ENCODE results near the gene NOTCH1. TPM values are rescaled to one million over a fixed set of nuclear protein-coding genes. Genes with fewer than 3 reads are reported as not detected.

The NOTCH1 gene
- total RNA-seq, 3 donors from 2014 or later, result 12.6 to 33.8 (median 21.1) TPM

DNA sequence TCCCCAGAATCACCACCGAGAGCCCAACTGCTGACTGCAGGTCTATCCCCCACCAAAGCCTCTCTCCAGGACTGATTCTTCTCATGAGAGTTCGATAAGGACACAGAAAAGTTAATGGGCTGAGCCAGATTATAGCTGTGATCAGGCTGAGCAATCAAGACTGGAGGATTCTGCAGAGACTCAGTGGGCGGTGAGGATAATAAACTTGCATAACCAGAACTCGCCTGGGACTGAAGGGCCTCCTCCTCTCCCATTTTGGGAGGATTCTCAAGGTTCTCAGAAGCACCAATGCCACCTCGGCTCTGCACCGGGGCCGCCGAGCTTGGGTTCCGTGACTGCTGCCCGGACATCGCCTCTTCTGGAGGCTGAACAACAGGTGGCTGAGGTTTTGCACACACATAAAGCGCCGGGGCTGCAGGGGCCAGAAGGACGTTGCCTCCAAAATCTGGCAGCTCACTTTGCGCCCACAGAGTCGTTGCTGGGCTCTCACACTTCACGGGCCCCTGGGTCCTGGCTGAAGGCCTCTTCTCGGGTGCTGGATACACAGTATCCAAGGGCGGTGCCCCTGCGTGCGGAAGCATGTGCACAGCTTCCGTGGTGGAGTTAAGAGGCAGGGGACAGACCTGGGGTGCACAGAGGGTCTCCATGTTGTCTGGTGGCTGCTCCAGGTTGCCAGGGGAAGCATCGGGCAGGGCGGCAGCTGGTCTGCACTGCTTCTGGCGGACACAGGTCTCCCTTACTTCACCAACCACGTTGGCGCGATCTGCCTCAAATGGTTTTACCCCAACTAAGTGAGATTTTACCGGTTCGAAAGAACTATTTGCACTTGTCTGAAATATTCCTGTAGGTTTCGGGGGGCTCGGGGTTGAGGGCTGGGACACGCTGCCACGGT lies 70.6 kb downstream of the NOTCH1 start:
- TF ChIP-seq POLR2A (IDR thresholded peaks at IDR 0.05), result no peak
- TF ChIP-seq, protein P1, sequence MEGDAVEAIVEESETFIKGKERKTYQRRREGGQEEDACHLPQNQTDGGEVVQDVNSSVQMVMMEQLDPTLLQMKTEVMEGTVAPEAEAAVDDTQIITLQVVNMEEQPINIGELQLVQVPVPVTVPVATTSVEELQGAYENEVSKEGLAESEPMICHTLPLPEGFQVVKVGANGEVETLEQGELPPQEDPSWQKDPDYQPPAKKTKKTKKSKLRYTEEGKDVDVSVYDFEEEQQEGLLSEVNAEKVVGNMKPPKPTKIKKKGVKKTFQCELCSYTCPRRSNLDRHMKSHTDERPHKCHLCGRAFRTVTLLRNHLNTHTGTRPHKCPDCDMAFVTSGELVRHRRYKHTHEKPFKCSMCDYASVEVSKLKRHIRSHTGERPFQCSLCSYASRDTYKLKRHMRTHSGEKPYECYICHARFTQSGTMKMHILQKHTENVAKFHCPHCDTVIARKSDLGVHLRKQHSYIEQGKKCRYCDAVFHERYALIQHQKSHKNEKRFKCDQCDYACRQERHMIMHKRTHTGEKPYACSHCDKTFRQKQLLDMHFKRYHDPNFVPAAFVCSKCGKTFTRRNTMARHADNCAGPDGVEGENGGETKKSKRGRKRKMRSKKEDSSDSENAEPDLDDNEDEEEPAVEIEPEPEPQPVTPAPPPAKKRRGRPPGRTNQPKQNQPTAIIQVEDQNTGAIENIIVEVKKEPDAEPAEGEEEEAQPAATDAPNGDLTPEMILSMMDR (IDR thresholded peaks at IDR 0.05), result no peak
- TF ChIP-seq POLR2AphosphoS5 (IDR thresholded peaks at IDR 0.05), result no peak
- H3K27me3 ChIP-seq, result no peaks in the 10 kb centered on the region
- intact Hi-C loops (cut with DNase I; ENCODE audit: low total_unique reads), result no loop called here
- no peaks in the 10 kb centered on the region for H3K9me3 ChIP-seq
- no peak overlapping the region for H3K4me3 ChIP-seq
- no peaks in the 10 kb centered on the region for H3K4me1 ChIP-seq
- no peak for DNase-seq (ENCODE audit: low spot score in 2 of 2)
- H3K27ac ChIP-seq, result no peak overlapping the region
- H3K36me3 ChIP-seq, result peaks cover 5% of the 10 kb centered on the region

DNA sequence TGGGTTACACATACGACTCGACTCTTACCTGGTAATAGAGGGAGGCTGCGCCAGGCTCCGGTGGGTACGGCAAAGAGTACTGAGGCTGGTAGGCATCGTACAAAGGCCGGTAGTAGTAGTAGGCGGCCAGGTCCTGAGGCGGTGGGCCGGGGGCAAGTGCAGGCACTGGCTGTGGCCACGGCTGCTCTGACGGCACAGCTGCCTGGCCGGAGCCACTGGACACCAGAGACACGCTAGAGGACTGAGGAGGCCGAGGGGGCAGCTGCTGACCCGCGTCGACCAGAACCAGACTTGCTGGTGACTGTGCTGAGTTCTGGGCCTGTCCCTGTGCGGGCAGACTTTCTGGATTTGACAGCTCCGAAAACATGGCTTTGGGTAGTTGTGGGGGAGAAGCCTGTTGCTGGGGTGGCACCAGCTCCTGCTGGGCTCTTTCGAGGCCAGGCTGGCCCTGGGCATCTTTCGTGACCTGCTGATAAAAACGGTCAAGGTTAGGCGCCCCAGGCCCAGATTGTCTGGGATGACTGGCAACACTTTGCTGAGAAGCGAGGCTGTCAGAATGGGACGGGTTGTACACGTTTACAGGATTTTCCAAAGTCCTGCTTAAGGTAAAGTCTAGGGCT lies 71.7 kb downstream of the NOTCH1 start:
- no peaks in the 10 kb centered on the region for H3K4me1 ChIP-seq
- peaks cover 5% of the 10 kb centered on the region for H3K36me3 ChIP-seq
- intact Hi-C loops (cut with DNase I; ENCODE audit: low total_unique reads), result no loop called here

DNA sequence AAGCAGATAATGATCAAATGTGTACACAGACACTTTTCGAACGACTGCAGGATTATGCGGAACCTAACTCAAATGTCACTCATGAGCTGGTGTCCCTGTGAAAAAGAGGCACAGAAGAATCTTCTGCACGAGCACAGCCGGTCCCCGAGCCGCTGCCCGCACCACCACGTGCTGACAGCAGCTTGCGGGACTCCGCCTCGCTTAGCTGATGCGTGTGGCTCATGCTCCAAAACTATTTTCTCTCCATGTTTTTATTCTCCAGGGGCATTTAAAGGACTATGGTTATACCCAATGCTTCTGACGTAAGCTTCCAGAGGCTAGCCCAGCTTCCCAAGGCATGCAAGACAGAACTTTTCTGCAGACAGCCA lies 72.5 kb downstream of the NOTCH1 start:
- H3K27me3 ChIP-seq, result no peaks in the 10 kb centered on the region
- H3K4me1 ChIP-seq, result no peaks in the 10 kb centered on the region
- no peak overlapping the region for H3K27ac ChIP-seq
- no peaks in the 10 kb centered on the region for H3K9me3 ChIP-seq
- DNase-seq (ENCODE audit: low spot score in 2 of 2), result no peak
- H3K4me3 ChIP-seq, result no peak overlapping the region
- H3K36me3 ChIP-seq, result peaks cover 5% of the 10 kb centered on the region
- intact Hi-C loops (cut with DNase I; ENCODE audit: low total_unique reads), result no loop called here
- TF ChIP-seq, protein P1 (IDR thresholded peaks at IDR 0.05), result no peak
- TF ChIP-seq POLR2AphosphoS5 (IDR thresholded peaks at IDR 0.05) (no peak), POLR2A (IDR thresholded peaks at IDR 0.05) (no peak)

More for the DNA sequence above, 71.7 kb downstream of the NOTCH1 start:
- Histone ChIP-seq H3K9me3 (no peaks in the 10 kb centered on the region), H3K4me3 (no peak overlapping the region), H3K27me3 (no peaks in the 10 kb centered on the region), H3K27ac (no peak overlapping the region)
- no peak for DNase-seq (ENCODE audit: low spot score in 2 of 2)
- TF ChIP-seq, protein P1 (IDR thresholded peaks at IDR 0.05), result no peak
- no peak for TF ChIP-seq POLR2A (IDR thresholded peaks at IDR 0.05)
- no peak for TF ChIP-seq POLR2AphosphoS5 (IDR thresholded peaks at IDR 0.05)

DNA sequence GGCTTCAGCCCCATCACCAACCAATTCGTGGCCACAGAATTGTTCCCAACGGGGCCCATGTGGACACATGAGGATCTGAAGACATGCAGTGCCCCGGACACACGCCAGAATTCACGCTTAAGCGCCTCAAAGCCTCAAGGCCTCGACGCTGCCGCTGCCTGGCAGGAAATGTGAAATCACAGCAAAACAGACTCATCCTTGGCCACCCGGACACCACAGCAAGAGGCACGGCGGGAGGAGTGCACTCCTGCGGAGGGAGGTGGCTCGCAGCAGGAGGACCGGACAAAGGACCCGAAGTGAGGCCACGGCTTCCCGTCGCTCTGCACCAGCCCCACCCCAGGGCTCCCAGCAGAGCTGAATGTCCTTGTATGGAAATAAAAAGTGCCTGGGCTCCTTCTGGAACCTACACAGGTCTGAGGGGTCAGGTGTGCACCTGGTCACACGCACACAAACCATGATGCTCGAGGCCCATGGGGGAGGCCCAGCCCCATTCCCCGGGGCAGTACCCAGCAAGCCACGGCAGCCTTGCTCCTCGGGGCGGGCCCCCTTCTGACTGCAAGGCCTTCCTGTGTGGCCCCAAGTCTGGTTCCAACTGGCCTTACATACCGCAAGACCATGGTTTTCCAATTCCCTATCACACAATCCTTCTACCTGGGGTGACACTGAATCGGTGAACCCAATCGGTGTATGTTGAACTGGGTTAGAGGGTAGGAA lies 73.1 kb downstream of the NOTCH1 start:
- intact Hi-C loops (cut with DNase I; ENCODE audit: low total_unique reads), result no loop called here
- Histone ChIP-seq H3K9me3 (no peaks in the 10 kb centered on the region), H3K4me1 (no peaks in the 10 kb centered on the region), H3K27me3 (no peaks in the 10 kb centered on the region), H3K27ac (no peak overlapping the region), H3K36me3 (peaks cover 5% of the 10 kb centered on the region), H3K4me3 (no peak overlapping the region)
- no peak for TF ChIP-seq POLR2AphosphoS5 (IDR thresholded peaks at IDR 0.05)
- TF ChIP-seq, protein P1 (IDR thresholded peaks at IDR 0.05), result no peak
- TF ChIP-seq POLR2A (IDR thresholded peaks at IDR 0.05), result no peak
- no peak for DNase-seq (ENCODE audit: low spot score in 2 of 2)
